ENCODE measurements around the gene DNER. TPM values are rescaled to one million over a fixed set of nuclear protein-coding genes. Genes with fewer than 3 reads are reported as not detected.

The DNER gene
- polyA plus RNA-seq, 3 donors, result 0.12 to 0.20 (median 0.16) TPM

- no peak overlapping the region for H3K27ac Mint-ChIP-seq
- intact Hi-C loops (cut with micrococcal nuclease), result loop anchor here in 1 of 2 donors (5.0 kb wide), 1 partner anchor 454 kb away; no protein-coding TSS in a partner anchor
- Histone ChIP-seq H3K4me2 (replicated peaks; ENCODE audit: extremely low read depth, low read length, poor library complexity, severe bottlenecking) (no peak overlapping the region), H4K20me1 (ENCODE audit: insufficient read depth, low read length) (no peaks in the 10 kb centered on the region), H3K27me3 (ENCODE audit: control insufficient read depth in 2 of 2, insufficient read depth in 2 of 2, low read length in 2 of 2) (peaks cover 0 to 2% of the 10 kb centered on the region in 2 donors), H3K27ac (ENCODE audit: low read depth in 1 of 2, low read length in 2 of 2) (no peak overlapping the region), H3K9me3 (replicated peaks in 1 of 2; ENCODE audit: control insufficient read depth in 1 of 2, insufficient read depth in 1 of 2, low read length in 2 of 2) (no peaks in the 10 kb centered on the region), H3K4me1 (ENCODE audit: control insufficient read depth in 1 of 2, insufficient read depth in 2 of 2, low read length in 2 of 2) (peaks cover 0 to 5% of the 10 kb centered on the region in 2 donors), H3K79me2 (ENCODE audit: insufficient read depth, low read length) (no peaks in the 10 kb centered on the region), H3K4me3 (replicated peaks in 1 of 3; ENCODE audit: low read depth in 2 of 3, low read length in 3 of 3) (no peak overlapping the region), H3K36me3 (replicated peaks in 1 of 2; ENCODE audit: control insufficient read depth in 1 of 2, insufficient read depth in 2 of 2, low read length in 2 of 2) (no peaks in the 10 kb centered on the region), H2AFZ (ENCODE audit: insufficient read depth, low read depth, low read length, poor library complexity, severe bottlenecking) (no peak overlapping the region), H3K9ac (ENCODE audit: insufficient read depth, low read length, poor library complexity, severe bottlenecking) (no peak overlapping the region)
- DNase-seq, result no peak
- H3K36me3 Mint-ChIP-seq, result no peaks in the 10 kb centered on the region
- H3K4me3 Mint-ChIP-seq, result no peak overlapping the region
- peaks cover 8% of the 10 kb centered on the region for H3K4me1 Mint-ChIP-seq
- H3K27me3 Mint-ChIP-seq (ENCODE audit: low read depth in 3 of 3), result peaks cover 2 to 9% (median 7%) of the 10 kb centered on the region in 3 donors
- TF ChIP-seq CTCF (IDR thresholded peaks at IDR 0.05), result no peak
- WGBS (ENCODE audit: insufficient coverage), result 94% methylated on average over 6 of the region's 7 CpGs
- H3K9me3 Mint-ChIP-seq, result no peaks in the 10 kb centered on the region
Measured at GRCh38 chr2:229586012-229586411, 128.3 kb downstream of the DNER start.

DNA sequence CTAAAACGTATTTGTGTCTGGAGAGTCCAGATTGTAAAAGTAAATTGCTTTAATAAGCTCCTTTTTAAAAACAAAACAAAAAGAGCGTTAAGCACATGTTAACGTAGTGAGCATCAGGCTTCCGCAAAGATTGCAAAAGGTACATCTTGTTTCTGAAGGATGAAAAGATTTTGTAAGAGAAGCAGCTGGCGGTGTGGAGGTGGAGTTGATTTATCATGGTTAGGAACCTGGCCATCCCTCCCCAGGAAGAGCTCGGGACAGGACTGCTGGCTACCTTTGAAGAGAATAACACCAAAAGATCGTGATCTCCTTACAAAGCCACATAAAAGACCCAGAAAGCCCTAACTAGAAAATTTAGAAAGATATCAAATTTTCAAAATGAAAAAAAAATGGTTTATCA lies 132.2 kb downstream of the DNER start:
- Histone ChIP-seq H3K9me3 (replicated peaks in 1 of 2; ENCODE audit: control insufficient read depth in 1 of 2, insufficient read depth in 1 of 2, low read length in 2 of 2) (no peaks in the 10 kb centered on the region), H2AFZ (ENCODE audit: insufficient read depth, low read depth, low read length, poor library complexity, severe bottlenecking) (no peak overlapping the region), H3K9ac (ENCODE audit: insufficient read depth, low read length, poor library complexity, severe bottlenecking) (no peak overlapping the region), H4K20me1 (ENCODE audit: insufficient read depth, low read length) (no peaks in the 10 kb centered on the region), H3K4me3 (replicated peaks in 1 of 3; ENCODE audit: low read depth in 2 of 3, low read length in 3 of 3) (no peak overlapping the region), H3K27me3 (ENCODE audit: control insufficient read depth in 2 of 2, insufficient read depth in 2 of 2, low read length in 2 of 2) (no peaks in the 10 kb centered on the region), H3K4me1 (ENCODE audit: control insufficient read depth in 1 of 2, insufficient read depth in 2 of 2, low read length in 2 of 2) (peaks cover 0 to 5% of the 10 kb centered on the region in 2 donors), H3K4me2 (replicated peaks; ENCODE audit: extremely low read depth, low read length, poor library complexity, severe bottlenecking) (no peak overlapping the region), H3K36me3 (replicated peaks in 1 of 2; ENCODE audit: control insufficient read depth in 1 of 2, insufficient read depth in 2 of 2, low read length in 2 of 2) (no peaks in the 10 kb centered on the region), H3K79me2 (ENCODE audit: insufficient read depth, low read length) (no peaks in the 10 kb centered on the region), H3K27ac (ENCODE audit: low read depth in 1 of 2, low read length in 2 of 2) (no peak overlapping the region)
- peaks cover 6 to 16% (median 14%) of the 10 kb centered on the region in 3 donors for H3K27me3 Mint-ChIP-seq (ENCODE audit: low read depth in 3 of 3)
- DNase-seq, result no peak
- H3K9me3 Mint-ChIP-seq, result no peaks in the 10 kb centered on the region
- peaks cover 6% of the 10 kb centered on the region for H3K4me1 Mint-ChIP-seq
- no peak overlapping the region for H3K4me3 Mint-ChIP-seq
- no peaks in the 10 kb centered on the region for H3K36me3 Mint-ChIP-seq
- H3K27ac Mint-ChIP-seq, result no peak overlapping the region
- TF ChIP-seq CTCF (IDR thresholded peaks at IDR 0.05), result no peak
- WGBS (ENCODE audit: insufficient coverage), result 100% methylated on average over 4 of the region's 7 CpGs
- intact Hi-C loops (cut with micrococcal nuclease), result no loop called here
